GM12864 (cell line): ENCODE results near the gene CGNL1.

ENCODE experiments used
- DNase-seq: peaks from one replicate; pipeline ENCODE4 v3.0.0-alpha.2; 2011; ENCODE audit warnings: low read depth
- H3K4me3 ChIP-seq: 2 replicates; pipeline ENCODE4 v1.5.1; 2011; ENCODE audit warnings: mild to moderate bottlenecking, low read depth, low read length, control low read depth
- CTCF ChIP-seq: IDR thresholded peaks from 2 replicates; pipeline ENCODE4 v1.5.1; 2011; ENCODE audit warnings: low read depth, mild to moderate bottlenecking, moderate library complexity, low read length, control low read depth, inconsistent platforms; ENCODE audit errors: missing control alignments

Gene CGNL1

GRCh38 chr15:57528940-57529565 is 152.7 kb downstream of the CGNL1 start:
- H3K4me3 ChIP-seq: no peak overlapping the region
- TF ChIP-seq CTCF: no peak
- no peak for DNase-seq

- DNase-seq: no peak
- TF ChIP-seq CTCF: no peak
- no peak overlapping the region for H3K4me3 ChIP-seq
Measured at GRCh38 chr15:57529748-57530147, 153.4 kb downstream of the CGNL1 start.

GRCh38 chr15:57532731-57533447 is 156.6 kb downstream of the CGNL1 start:
- no peak overlapping the region for H3K4me3 ChIP-seq
- no peak for DNase-seq
- no peak for TF ChIP-seq CTCF

GRCh38 chr15:57533448-57533799 is 157.1 kb downstream of the CGNL1 start:
- H3K4me3 ChIP-seq: no peak overlapping the region
- TF ChIP-seq CTCF: no peak
- DNase-seq: no peak

- no peak for TF ChIP-seq CTCF
- no peak overlapping the region for H3K4me3 ChIP-seq
- DNase-seq: no peak
Measured at GRCh38 chr15:57534281-57534680, 158.0 kb downstream of the CGNL1 start.

GRCh38 chr15:57537072-57537471 is 160.8 kb downstream of the CGNL1 start:
- no peak for DNase-seq
- no peak for TF ChIP-seq CTCF
- no peak overlapping the region for H3K4me3 ChIP-seq

GRCh38 chr15:57537488-57538264 is 161.4 kb downstream of the CGNL1 start:
- H3K4me3 ChIP-seq: no peak overlapping the region
- TF ChIP-seq CTCF: no peak
- no peak for DNase-seq
